HG03175 (cell line): ENCODE data around the gene MICALL1.
"Not testable (repeated sequence)": the region's sequence is repeated elsewhere in the genome, so short reads cannot be mapped to it uniquely, and the experiment has no call there.

Experiments
- ATAC-seq: cut with Tn5 transposase; IDR thresholded peaks from one replicate; pipeline ENCODE4 v1.9.1; 2021; ENCODE audit warnings: mild to moderate bottlenecking, moderate library complexity; ENCODE audit not compliant: unreplicated experiment

MICALL1 gene

DNA sequence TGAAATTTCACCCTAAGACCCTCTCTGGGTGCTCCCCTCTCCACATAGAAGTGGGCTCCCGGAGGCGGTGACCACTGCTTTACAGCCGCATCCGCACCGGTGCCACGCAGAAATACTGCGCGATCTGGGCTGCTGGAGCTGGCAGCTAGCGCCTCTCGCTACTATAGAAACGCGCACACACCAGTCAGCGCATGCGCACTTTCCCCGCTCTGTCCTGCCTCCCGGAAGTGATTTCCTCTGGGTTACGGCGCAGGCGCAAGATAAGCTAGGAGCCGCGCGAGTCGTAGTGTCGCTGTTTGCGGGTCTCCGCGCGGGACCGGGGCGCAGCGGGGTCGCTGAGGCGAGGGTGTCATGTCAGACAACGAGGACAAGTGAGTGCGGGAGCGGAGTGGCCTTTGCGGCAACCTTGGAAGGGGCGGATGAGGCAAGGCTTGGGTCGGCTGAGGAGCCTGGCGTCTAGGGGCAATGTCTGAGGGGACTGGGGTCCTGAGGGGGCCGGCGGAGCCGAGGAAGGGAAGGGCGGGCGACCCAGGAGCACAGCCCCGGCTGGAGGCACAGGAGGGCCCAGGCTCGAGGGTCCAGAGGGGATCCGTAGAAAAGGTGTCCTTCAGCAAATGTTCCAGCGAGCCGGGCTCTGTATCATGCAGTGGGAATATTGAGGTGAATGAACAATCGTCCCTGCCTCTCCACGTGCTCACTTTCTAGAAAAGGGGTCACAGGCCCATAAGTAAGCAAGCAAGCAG, 47.5 kb downstream of the MICALL1 start, which contains the start of the genes C22orf23 and POLR2F:
C22orf23 (minus strand) TSS at position 165 of the 743 bp plus-strand sequence. CDS start 452 bp downstream, outside the sequence.
POLR2F (plus strand) TSS at position 263 of the 743 bp plus-strand sequence; CDS start at position 352, 89 bp downstream.
- peak; percentile 90 for ATAC-seq

DNA sequence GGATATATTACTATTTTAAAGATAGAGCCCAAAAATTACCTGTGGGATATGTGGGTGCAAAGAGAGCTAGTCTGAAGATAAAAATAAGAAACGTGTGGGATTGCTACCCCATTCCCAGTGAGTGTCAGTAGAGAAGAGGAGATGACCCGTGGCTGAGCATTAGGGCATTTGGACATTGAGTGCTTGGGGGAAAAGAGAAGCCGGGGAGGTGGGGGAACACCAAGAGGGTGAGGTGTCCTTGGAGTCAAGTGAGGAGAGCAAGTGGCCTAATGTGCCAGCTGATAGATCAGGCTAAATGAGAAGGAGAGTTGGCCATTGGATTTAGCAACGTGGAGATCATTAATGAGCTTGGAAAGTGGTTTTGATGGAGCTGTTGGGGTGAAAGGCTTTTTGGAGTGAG, 48.6 kb downstream of the MICALL1 start:
- no peak for ATAC-seq

DNA sequence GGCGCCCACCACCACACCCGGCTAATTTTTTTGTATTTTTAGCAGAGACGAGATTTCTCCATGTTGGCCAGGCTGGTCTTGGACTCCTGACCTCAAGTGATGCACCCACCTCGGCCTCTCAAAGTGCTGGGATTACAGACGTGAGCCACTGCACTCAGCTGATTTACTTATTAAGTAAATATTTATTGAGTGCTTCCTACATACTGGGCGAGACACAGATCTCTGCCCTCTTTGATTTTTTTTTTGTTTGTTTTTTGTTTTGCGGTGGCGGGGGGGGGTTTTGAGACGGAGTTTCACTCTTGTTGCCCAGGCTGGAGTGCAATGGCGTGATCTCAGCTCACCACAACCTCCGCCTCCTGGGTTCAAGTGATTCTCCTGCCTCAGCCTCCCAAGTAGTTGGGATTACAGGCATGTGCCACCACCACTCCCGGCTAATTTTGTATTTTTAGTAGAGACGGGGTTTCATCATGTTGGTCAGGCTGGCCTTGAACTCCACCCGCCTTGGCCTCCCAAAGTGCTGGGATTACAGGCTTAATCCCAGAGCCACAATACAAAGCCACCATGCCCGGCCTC, 49.8 kb downstream of the MICALL1 start:
- not testable (repeated sequence) for ATAC-seq

DNA sequence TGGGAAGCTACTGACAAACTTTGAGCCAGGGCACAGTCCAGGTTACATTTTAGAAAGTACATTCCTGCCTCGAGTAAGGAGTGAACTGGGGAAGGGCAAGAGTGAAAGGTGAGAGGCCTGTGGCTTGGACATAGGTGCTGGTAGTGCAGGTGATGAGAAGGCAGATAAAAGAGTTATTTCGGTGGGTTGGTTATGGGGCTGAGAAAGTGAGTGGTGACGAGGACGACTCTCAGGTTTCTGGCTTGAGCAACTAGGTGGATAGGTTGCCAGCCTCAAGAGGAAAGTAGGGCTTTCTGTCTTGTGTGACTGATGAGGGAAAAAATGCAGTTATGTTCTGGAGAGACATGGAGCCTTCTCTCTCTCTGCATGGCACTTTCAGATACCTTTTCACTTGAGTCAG, 51.1 kb downstream of the MICALL1 start:
- ATAC-seq: no peak

DNA sequence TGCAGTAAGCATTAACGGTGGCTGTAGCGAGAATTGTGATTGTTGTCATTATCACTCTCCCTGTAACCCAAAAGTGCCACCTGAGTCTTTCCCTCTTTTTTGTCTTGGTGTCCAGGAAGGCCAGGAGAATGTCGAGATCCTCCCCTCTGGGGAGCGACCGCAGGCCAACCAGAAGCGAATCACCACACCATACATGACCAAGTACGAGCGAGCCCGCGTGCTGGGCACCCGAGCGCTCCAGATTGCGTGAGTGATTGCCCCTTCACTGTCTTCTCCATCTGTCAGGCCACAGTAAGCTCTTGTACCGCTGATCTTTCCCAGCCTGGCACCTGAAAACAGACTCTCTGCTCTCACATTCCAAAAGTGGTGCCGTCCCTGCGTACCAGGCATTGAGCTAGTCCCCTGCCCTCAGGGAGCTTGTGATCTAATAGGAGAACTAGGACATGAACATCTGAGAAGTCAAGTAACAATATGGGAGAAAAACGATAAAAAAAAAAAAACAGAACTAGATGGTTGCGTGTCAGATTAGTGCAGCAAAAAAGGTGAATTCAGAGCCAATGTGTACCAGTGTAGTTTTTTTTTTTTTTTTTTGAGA, 53.2 kb downstream of the MICALL1 start:
- no peak for ATAC-seq

DNA sequence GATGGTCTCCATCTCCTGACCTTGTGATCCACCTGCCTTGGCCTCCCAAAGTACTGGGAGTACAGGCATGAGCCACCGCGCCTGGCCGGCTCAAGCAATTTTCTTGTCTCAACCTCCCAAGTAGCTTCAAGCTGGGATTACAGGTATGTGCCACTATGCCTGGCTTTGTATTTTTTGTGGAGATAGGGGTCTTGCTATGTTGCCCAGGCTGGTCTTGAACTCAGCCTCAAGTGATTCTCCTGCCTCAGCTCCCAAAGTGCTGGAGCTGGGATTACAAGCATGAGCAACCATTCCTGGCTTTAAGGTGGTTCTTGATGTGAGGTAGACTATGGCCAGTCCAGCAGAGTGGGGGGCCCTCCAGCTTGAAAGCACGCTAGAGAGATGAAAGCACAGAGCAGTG, 55.0 kb downstream of the MICALL1 start:
- ATAC-seq: no peak

DNA sequence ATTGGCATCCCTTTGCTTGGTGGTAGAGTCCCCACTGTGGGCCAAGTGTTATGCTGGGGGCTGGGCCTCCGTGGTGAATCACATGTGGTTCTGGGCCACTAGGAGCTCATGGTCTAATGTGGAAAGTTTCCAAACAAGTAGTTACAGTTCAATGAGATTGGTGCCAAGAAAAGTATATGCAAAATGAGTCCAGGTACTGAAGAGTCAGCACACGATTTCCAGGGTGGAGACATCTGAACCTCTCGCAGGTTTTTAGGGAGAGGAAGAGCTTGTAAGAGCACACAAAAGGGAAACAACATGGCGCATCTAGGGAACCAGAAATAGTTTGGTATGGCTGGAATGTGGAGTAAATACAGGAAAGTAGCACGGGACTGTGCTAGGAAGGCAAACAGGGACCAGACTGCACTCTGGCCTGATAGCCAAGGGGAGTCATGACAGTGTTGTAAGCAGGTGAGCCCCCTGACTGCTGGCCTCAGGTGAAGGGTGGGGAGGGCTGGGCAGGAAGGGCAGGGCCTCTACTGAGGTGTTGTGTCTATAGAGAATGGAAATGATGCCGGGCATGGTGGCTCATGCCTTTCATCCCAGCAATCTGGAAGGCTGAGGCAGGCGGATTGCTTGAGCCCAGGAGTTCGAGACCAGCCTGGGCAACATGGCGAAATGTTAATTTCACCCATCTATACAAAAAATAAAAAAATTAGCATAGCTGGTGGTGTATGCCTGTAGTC, 60.0 kb downstream of the MICALL1 start:
- no peak for ATAC-seq

DNA sequence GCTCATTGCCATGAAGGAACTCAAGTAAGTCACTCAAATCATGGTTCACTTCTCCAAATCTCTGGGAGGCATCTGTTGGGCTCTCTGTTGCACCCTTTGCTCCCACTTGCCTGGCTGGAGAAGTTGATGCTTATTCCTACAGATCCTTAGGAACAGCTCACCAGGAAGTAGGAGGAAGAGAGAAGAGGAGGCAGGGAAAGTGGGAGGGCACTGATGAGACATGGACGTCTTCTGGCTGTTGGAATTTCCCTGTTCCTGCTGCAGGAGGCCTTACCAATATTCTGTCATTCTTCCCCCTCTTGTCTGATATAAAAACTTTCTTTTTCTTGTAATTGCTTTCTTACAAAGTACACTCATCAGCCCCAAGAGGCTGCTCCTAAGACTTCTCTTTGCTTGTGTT, 61.0 kb downstream of the MICALL1 start:
- ATAC-seq: no peak

DNA sequence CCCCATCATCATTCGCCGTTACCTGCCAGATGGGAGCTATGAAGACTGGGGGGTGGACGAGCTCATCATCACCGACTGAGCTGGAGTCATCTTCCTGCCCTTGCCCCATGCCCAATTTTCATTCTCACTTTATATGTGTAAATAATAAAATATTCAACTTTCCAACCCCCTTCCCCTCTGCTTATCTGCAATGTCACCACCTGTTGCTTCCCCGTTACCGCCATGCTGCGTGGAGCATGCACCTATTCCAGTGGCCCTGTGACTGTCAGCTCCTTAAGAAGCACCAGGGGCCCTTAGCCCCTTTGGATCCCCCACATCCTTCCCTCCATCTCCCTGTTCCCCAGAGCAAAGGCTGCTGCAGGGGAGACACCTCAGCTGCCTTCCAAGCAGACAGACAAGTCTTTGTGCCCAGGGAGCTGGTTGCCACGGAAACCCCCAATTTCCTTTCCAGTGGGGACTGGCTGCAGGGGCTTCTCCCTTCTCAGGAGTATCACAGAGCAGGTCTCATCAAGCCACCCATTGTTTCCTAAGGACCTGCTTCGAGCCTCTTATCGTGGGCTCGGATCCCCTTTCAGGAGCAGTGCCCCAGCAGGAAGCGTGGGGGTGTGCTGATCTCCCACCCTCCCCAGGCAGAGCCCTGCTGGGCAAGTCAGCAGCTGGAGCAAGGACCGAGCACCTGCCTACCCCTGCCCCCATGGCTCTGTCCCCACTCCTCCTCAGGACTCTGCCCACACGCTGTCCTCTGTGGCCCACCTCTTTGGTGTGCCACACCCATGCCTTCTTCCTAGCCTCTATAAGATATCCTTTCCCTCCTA, 61.7 kb downstream of the MICALL1 start:
- no peak for ATAC-seq

DNA sequence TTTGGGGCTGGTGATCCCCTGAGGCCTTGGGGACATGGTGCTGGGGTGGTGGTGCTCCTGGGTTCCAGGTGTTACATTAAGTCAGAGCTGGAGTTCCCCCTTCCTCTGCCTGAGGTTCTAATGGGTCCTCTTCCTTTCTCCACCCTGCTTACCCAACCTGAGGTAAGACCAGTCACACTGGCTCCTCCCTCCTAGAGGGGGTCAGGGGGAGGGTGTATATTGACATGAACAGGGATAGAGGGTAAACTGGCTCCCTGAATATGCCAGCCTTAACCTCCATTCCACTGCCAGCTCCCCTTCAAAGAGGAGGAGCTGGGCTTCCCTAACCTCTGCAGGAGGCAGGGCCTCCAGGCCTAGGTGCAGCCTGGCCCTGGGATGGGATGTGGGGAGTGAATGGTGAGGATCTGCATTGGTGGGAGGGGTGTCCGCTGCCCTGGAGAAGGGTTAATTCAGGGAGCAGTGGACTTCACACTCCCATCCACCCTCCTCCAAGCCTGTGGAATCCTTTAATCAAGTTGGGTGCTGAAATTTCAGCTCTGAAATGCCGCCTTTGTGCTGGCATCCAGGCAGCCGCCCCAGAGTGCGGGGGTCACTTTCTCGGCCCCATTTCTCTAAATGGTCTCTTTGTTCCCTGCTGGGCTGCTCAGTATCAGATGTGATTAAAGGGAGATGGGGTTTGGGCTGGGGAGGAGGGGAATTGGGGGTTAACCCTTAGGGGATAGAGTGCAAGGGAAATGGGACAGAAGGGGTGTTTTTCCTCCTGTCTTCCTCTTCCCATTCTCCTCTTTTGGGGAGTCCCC, 62.6 kb downstream of the MICALL1 start:
- no peak for ATAC-seq

DNA sequence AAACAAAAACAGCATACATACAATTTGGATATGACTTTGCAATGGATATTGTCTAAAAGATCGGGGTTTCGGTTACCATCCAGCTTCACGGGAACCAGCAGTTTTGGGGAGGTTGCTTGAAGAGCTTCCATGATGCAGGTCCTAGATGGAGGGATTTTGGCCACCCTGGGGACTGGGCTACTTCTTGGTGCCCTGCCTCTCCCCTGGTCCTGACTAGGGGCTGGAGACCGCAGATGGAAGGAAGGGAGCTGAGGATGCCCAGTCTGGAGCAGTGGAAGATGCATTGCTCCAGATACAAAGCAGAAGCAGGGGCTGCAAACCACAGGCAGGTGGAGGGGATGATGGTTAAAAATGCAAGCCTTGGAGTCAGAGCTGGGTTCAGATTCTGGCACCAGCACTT, 64.8 kb downstream of the MICALL1 start:
- no peak for ATAC-seq

DNA sequence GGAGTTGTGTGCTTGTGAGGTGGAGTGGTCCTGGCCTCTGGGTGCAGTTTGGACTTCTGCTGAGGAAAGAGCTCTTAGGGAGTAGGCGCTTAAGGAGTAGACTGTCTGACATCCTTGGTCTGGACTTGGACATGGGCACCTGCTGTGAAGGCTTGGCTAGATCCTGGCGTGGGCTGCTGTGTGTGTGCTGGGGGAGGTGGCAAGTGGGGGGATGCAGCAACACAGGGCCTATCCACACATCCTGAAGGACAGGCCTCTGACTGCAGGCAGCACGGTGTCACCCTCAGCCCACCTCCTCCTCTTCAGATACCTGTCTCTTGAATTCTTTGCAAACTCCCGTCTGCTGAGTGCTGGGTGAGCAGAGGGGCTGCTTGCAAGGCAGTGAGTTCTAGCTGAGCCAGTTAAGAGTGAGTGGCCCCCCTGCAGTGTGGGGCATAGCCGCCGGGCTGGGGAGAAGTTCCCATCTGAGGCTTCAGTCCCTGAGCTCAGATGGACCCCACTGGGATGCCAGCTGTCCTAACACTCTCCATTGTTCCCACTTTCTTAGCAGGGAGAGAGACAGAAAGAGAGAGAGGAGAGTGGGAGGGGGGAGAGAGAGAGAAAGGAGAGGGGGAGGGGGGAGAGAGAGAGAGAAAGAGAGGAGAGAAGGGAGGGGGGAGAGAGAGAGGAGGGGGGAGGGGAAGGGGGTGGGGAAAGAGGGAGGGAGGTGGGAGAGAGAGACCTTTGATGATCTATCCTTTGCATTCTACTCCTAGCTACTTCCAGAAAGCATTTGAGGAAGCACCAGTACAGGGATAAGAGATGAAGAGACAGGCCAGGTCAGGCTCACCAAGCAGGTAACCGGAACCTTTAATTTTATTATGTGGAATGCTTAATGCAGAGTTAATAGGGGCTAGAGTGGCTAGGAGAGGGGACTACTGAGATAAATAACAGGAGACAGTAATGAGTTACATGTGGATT, 65.7 kb downstream of the MICALL1 start:
- ATAC-seq: no peak

DNA sequence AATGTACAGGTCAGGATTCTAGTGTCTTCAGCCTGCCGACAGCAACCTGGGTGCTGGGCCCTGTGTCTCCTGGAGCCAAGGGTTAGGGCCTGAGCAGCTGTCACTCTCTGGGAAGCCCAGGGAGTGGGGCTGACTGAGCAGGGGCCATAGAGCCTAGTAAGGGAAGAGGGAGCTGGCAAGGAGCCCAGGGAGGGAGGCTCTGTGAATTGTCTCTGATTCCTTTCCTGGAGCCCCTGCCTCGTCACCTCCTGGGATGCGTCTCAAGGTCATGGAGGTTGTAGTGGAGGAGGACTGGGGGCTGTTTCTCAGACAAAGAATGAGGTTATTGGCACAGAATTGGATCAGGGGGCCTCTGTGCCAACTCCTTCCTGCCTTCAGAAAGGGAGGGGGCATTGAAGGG, 66.4 kb downstream of the MICALL1 start:
- no peak for ATAC-seq

DNA sequence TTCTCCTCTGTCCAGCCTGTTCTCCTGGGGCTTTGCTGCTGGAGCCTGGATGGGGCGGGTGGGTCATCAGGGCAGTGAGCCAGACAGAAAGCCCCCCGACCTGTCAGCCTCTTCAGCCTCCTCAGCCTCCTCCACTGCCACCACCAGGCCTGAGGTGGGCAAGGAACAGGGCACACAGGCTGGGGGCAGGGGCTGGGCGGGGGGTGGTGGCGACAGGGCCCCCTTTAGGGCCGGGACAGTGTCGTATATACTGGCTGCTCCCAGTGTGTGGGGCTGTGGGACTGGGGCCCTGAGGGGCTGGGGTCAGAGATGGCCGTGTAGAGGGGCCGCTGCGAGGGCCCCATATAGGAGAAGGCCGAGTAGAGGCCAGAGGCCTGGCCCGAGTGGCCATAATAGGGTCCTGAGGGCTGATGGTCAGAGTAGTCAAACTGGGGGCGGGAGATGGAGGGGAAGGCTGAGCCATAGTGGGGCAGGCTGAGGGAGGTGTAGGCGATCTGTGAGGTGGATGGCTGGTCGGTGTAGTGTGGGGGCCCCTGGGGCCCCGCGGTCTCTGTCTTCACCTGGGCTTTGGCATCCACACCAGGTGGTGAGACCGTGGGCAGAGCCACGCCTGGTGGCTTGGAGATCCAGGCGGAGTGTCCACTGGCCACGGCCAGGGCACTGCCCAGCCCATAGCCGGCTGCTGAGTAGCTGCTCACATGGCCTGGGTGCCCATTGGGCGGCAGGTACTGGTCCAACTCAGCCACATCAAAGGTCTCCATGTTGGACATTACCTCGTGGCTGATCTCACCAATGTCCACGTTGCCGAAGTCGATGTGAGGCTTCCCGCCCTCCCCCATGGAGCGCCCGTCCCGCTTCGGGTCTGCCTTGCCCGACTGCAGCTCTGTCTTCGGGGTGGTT, 67.4 kb downstream of the MICALL1 start:
- ATAC-seq: no peak

DNA sequence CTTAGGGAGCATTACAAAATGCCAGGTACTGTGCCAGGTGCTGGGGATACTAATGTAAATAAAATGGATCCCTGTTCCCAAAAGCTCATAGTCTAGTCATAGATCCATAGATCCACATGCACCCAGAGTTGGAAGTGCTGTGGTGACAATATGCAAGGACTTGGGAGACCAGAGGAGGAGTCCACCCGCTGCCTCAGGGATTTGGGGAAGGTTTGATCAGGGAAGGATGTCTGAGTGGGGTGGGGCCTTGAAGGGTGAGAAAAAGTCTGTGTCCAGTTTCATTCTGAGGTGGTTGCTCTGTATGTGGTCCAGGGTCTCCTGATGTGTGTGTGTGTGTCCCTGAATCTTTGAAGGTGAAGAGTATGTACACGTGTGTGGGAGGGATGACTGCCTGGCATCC, 69.1 kb downstream of the MICALL1 start:
- ATAC-seq: no peak

DNA sequence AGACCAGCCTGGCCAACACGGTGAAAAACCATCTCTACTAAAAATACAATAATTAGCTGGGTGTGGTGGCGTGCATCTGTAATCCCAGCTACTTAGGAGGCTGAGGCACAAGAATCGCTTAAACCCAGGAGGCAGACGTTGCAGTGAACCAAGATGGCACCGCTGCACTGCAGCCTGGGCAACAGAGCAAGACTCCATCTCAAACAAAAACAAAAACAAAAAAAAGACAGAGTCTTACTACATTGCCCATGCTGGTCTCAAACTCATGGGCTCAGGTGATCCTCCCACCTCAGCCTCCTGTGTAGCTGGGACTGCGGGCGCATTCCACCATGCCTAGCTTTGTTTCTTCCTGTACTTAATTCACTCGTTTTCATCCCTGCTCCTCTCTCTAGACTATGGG, 69.9 kb downstream of the MICALL1 start:
- ATAC-seq: not testable (repeated sequence)

DNA sequence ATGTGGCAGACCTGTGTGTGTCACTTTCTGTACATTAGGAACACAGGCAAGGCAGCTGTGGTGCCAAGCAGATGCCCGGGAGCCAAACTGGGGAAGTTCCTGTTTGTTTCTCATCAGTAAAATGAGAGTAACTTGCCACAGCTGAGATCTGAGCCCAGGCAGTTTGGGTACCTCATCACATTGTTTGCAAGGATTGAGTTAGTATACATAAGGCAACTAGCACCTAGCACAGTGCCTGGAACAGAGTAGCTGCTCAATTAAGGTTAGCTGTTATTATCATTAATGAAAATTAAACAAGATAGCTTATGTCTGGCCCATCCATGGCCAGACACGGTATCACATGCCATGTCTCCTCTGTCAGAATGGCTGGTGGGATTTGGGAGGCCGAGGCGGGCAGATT, 70.5 kb downstream of the MICALL1 start:
- no peak for ATAC-seq

DNA sequence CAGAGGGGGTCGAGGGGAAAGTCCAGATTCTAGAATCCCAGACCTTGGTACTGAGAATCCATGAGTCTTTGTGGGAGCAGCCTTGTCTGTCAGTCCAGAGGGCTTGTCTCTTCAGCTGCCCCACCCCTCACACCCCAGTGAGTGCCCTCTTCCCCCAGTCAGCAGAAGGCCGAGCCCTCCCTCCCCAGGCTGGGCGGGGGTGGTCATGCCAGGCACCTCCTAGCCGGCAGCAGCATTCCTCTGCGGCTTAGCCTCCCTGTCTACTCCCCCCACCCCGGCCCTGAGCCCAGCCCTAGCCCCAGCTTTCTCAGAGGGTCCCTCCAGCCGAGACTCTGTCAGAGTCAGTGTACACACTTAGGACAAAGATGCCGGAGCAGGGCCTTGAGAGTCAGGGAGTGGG, 73.7 kb downstream of the MICALL1 start:
- ATAC-seq: no peak
